ENCODE data around the gene NAALADL2. TPM values are rescaled to one million over a fixed set of nuclear protein-coding genes. Genes with fewer than 3 reads are reported as not detected.

NAALADL2 gene
- total RNA-seq, 1 experiment from 2014 or later: 1.6 TPM

GRCh38 chr3:175464362-175464761 is 605.2 kb downstream of the NAALADL2 start:
- no peak overlapping the region for H3K18ac ChIP-seq (ENCODE audit: insufficient read length, low read depth, low read length)
- no peak overlapping the region for H3K56ac ChIP-seq (ENCODE audit: insufficient read length, low read depth, low read length)
- no CpG with 5 or more reads among the region's 3 CpGs for WGBS (ENCODE audit: extremely low coverage, insufficient read length, low lambda C conversion rate)
- no peak overlapping the region for H4K8ac ChIP-seq (replicated peaks; ENCODE audit: insufficient read length, low read depth, low read length)
- no peak overlapping the region for H3K27ac ChIP-seq (ENCODE audit: insufficient read length, low read depth, low read length)
- H3K14ac ChIP-seq (ENCODE audit: insufficient read depth, low read length): no peak overlapping the region
- H4K20me1 ChIP-seq (ENCODE audit: control insufficient read depth, insufficient read depth, insufficient read length): no peaks in the 10 kb centered on the region
- Mint-ChIP-seq H3K4me1 (no peaks in the 10 kb centered on the region), H3K27ac (no peak overlapping the region), H3K36me3 (ENCODE audit: insufficient read depth in 1 of 3, low read depth in 3 of 3) (peaks cover 0 to 12% (median 8%) of the 10 kb centered on the region in 3 experiments; a peak in 4 of 7 replicates), H3K9me3 (peaks cover 8 to 12% of the 10 kb centered on the region in 2 experiments; a peak in 4 of 5 replicates), H3K27me3 (ENCODE audit: low read depth) (no peaks in the 10 kb centered on the region), H3K4me3 (no peak overlapping the region)
- no peak overlapping the region for H2AFZ ChIP-seq (ENCODE audit: low read length)
- H3K4ac ChIP-seq (ENCODE audit: low read depth, low read length): no peak overlapping the region
- no peak overlapping the region for H4K91ac ChIP-seq (ENCODE audit: insufficient read length, low read depth, low read length)
- no peak overlapping the region for H3K9ac ChIP-seq (ENCODE audit: extremely low read depth, insufficient read length, low read length)
- no peak overlapping the region for H2BK5ac ChIP-seq (ENCODE audit: insufficient read length, low read length)
- H4K5ac ChIP-seq (ENCODE audit: insufficient read length, low read depth, low read length): no peak overlapping the region
- H2AK5ac ChIP-seq (ENCODE audit: insufficient read length, low read length): no peak overlapping the region
- no peak overlapping the region for H2BK12ac ChIP-seq (ENCODE audit: insufficient read length, low read depth, low read length)
- H3K23ac ChIP-seq (ENCODE audit: insufficient read length, low read depth, low read length): no peak overlapping the region
- H2BK120ac ChIP-seq (ENCODE audit: low read depth, low read length, poor library complexity, severe bottlenecking): no peak overlapping the region
- no peak for TF ChIP-seq CTCF (conservative IDR thresholded peaks at IDR 0.05)
- no peak for DNase-seq
- no peaks in the 10 kb centered on the region for H3K23me2 ChIP-seq (ENCODE audit: insufficient read length, low read depth, low read length, poor library complexity, severe bottlenecking)
- H2BK20ac ChIP-seq (ENCODE audit: low read depth, low read length, poor library complexity, severe bottlenecking): no peak overlapping the region
- H3K4me1 ChIP-seq (ENCODE audit: insufficient read depth, low read length): no peaks in the 10 kb centered on the region
- no peak overlapping the region for H2BK15ac ChIP-seq (ENCODE audit: low read depth, low read length)
- H3K27me3 ChIP-seq (ENCODE audit: insufficient read depth, low read length): no peaks in the 10 kb centered on the region
- no peak overlapping the region for H3T11ph ChIP-seq (ENCODE audit: low read length)
- no peaks in the 10 kb centered on the region for H3K79me2 ChIP-seq (ENCODE audit: insufficient read depth, low read length)
- no peaks in the 10 kb centered on the region for H3K9me3 ChIP-seq (ENCODE audit: control insufficient read depth, low read depth, low read length)
- H3K4me2 ChIP-seq (ENCODE audit: insufficient read depth, insufficient read length, low read length): no peak overlapping the region
- no peaks in the 10 kb centered on the region for H3K79me1 ChIP-seq (ENCODE audit: insufficient read depth, low read depth, low read length, poor library complexity, severe bottlenecking)

Data from H9 (cell line).